GM12892 (cell line): ENCODE measurements around the gene NLRX1.
"Not testable (repeated sequence)": the region's sequence is repeated elsewhere in the genome, so short reads cannot be mapped to it uniquely, and the experiment has no call there.

Source experiments
- DNase-seq: peaks from one replicate; pipeline ENCODE4 v3.0.0; 2011; ENCODE audit not compliant: insufficient read length
- FAIRE-seq: peaks from 2 replicates; lab custom pipeline; 2011; peaks lifted over from hg19 to GRCh38; lab: Jason Lieb, UNC
- POLR2A ChIP-seq: IDR thresholded peaks from 2 replicates; pipeline ENCODE4 v1.6.1; 2011; ENCODE audit warnings: low read depth, low read length, control low read depth
- POLR2AphosphoS5 ChIP-seq: IDR thresholded peaks from 2 replicates; pipeline ENCODE4 v1.6.1; 2011; ENCODE audit warnings: low read depth, low read length, control low read depth
- TAF1 ChIP-seq: IDR thresholded peaks from 2 replicates; pipeline ENCODE4 v1.6.1; 2011; ENCODE audit warnings: low read depth, mild to moderate bottlenecking, control low read depth, low read length, borderline replicate concordance

NLRX1 gene

GRCh38 chr11:119157063-119157462, 11.5 kb upstream of the NLRX1 start:
- DNase-seq (no peak), FAIRE-seq (no peak)
- TF ChIP-seq POLR2AphosphoS5 (no peak), POLR2A (no peak), TAF1 (no peak)

DNA sequence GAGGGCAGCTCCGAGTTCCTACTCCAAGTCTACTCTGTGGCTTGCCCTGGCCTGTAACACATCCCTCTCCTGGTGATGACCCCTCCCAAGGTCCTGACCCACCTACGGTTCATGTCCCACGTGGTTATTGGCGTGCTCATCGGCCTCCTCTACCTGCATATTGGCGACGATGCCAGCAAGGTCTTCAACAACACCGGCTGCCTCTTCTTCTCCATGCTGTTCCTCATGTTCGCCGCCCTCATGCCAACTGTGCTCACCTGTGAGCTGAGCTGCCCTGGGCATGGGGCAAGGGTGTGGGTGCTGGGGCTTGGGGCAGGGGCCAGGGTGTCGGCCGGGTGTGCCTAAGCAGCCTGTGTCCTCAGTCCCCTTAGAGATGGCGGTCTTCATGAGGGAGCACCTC, 10.1 kb upstream of the NLRX1 start:
- DNase-seq (no peak), FAIRE-seq (no peak)
- TF ChIP-seq POLR2A (no peak), TAF1 (no peak), POLR2AphosphoS5 (no peak)

DNA sequence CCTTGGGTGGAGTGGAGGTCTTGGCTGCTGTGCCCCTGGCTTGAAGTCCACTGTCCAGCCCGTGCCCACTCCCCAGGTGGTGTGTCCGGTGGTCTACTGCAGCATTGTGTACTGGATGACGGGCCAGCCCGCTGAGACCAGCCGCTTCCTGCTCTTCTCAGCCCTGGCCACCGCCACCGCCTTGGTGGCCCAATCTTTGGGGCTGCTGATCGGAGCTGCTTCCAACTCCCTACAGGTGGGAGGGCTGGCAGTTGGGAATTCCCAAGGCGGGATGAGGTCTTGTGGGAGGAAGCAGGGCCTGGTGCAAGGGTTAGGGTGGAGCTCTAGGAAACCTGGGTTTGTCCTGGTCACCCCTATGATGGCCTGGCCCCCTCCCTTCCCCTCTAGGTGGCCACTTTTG, 8.4 kb upstream of the NLRX1 start:
- no peak for DNase-seq
- FAIRE-seq = no peak
- TF ChIP-seq POLR2AphosphoS5 (no peak), TAF1 (no peak), POLR2A (no peak)

DNA sequence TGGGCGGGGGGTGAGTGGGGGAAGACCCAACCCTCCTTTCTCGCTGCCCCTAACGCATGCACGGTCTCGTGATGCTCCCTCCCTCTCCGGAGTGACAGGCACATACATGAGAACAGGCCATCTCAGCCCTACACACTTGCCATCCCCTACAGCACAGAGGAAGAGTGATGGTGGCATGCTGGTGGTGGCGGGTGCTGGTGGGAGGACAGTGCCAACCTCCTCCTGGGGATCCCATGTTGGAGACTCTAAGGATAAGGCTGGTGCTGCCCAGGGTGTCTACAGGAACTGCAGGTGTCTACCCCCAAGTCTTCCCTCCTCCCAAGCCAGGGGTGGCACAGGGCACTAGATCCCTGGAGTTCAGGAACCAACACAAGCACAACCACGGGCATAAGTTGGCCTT, 6.7 kb upstream of the NLRX1 start:
- TF ChIP-seq POLR2A (no peak), POLR2AphosphoS5 (no peak), TAF1 (no peak)
- FAIRE-seq (no peak), DNase-seq (no peak)

DNA sequence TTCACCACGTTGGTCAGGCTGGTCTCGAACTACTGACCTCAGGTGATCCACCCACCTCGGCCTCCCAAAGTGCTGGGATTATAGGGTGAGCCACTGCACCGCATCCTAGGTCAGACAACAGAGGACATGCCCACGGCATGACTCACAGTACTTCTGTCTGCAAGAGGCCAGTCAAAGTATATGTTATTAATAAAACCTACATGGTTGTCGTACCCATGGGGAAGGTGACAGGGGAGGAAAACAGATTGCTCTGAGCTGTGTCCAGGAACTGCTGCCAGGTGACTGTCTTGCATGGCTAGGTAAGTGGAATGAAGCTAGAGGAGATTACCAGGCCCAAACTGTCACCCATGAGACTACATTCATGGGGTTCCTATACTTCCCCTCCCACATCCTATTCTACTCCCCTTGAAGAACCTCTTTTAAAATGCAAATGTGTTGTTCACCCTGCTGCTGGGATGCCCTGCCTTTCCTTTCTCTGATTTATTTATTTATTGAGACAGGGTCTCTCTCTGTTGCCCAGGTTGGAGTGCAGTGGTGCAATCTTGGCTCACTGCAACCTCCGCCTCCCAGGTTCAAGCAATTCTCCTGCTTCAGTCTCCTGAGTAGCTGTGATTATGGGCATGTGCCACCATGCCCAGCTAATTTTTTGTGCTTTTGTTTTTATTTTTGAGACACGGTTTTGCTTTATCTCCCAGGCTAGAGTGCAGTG, 2.0 kb upstream of the NLRX1 start:
- FAIRE-seq (no peak), DNase-seq (no peak)
- TF ChIP-seq POLR2AphosphoS5 = no peak
- no peak for TF ChIP-seq TAF1
- TF ChIP-seq POLR2A = no peak

DNA sequence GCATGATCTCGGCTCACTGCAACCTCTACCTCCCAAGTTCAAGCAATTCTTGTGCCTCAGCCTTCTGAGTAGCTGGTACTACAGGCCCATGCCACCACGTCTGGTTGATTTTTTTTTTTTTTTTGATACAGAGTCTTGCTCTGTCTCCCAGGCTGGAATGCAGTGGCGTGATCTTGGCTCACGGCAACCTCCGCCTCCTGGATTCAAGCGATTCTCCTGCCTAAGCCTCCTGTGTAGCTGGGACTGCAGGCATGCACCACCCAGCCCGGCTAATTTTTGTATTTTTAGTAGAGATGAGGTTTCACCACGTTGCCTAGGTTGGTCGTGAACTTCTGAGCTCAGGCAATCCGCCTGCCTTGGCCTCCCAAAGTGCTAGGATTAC, 1.5 kb upstream of the NLRX1 start:
- FAIRE-seq, DNase-seq: not testable (repeated sequence)

GRCh38 chr11:119167933-119168332, 592 bp upstream of the NLRX1 start:
- DNase-seq (no peak), FAIRE-seq (no peak)
- TF ChIP-seq POLR2AphosphoS5 (no peak), POLR2A (no peak), TAF1 (no peak)

DNA sequence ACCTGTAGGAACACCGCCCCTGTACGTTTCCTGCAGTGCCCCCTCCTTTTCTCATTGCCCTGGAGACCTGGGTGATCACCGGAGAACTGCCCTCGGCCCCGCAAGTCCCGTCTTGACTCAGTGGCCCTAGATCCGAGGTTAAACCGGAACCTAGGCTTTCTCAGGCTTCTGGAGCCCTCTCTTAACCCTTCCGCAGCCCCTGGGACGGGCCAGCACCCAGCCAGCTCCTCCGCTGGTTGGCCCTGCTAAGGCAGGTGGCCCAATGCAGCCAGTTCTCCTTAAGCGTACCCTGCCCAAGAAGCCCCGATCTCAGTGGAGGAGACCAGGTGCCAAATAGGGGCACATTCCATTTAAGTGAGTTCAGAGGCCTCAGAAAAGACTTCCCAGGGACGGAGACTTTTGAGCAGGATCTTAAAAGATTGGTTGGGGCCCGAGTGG, 776 bp downstream of the NLRX1 start:
- DNase-seq (peak; percentile 61), FAIRE-seq (peak; percentile 68)
- no peak for TF ChIP-seq POLR2AphosphoS5
- no peak for TF ChIP-seq POLR2A
- TF ChIP-seq TAF1 = no peak

DNA sequence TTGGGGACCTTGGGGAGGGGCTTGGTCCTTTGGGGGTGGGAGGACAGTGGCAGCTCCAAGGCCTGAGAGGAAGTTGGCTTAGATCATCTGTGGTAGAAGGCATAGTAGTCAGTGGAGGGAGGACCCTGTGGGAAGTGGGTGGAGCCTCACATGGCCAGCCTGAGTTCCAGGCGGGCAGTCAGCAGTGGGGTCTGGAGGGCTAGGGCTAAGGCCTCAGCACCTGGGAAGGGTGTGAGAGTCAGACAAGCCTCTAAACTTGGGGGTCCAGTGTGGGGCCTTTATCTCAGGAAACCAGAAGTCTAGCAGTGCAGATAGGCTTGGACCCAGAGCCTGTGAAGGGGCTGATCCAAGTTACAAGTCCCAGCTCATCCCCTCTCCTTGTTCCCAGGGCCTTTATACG, 4.0 kb downstream of the NLRX1 start:
- TF ChIP-seq POLR2AphosphoS5 = no peak
- no peak for TF ChIP-seq POLR2A
- TF ChIP-seq TAF1 = no peak
- no peak for DNase-seq
- FAIRE-seq = no peak

- DNase-seq (no peak), FAIRE-seq (no peak)
- TF ChIP-seq POLR2AphosphoS5 = no peak
- no peak for TF ChIP-seq POLR2A
- TF ChIP-seq TAF1 = no peak
Measured at GRCh38 chr11:119173453-119173852, 4.9 kb downstream of the NLRX1 start.

- no peak for DNase-seq
- no peak for FAIRE-seq
- TF ChIP-seq POLR2AphosphoS5 (no peak), POLR2A (no peak), TAF1 (no peak)
Measured at GRCh38 chr11:119175493-119176077, 7.1 kb downstream of the NLRX1 start.

- no peak for DNase-seq
- TF ChIP-seq POLR2AphosphoS5 (no peak), POLR2A (no peak), TAF1 (no peak)
- FAIRE-seq = no peak
Measured at GRCh38 chr11:119178166-119178680, 9.7 kb downstream of the NLRX1 start.
